HuH-7.5 (cell line): Measurements from ENCODE around the gene ELAVL1.
"Not testable (repeated sequence)": the region's sequence is repeated elsewhere in the genome, so short reads cannot be mapped to it uniquely, and the experiment has no call there.

Source experiments
- DNase-seq: peaks from one replicate; pipeline ENCODE4 v3.0.0; 2011; ENCODE audit warnings: low spot score

ELAVL1 gene

DNA sequence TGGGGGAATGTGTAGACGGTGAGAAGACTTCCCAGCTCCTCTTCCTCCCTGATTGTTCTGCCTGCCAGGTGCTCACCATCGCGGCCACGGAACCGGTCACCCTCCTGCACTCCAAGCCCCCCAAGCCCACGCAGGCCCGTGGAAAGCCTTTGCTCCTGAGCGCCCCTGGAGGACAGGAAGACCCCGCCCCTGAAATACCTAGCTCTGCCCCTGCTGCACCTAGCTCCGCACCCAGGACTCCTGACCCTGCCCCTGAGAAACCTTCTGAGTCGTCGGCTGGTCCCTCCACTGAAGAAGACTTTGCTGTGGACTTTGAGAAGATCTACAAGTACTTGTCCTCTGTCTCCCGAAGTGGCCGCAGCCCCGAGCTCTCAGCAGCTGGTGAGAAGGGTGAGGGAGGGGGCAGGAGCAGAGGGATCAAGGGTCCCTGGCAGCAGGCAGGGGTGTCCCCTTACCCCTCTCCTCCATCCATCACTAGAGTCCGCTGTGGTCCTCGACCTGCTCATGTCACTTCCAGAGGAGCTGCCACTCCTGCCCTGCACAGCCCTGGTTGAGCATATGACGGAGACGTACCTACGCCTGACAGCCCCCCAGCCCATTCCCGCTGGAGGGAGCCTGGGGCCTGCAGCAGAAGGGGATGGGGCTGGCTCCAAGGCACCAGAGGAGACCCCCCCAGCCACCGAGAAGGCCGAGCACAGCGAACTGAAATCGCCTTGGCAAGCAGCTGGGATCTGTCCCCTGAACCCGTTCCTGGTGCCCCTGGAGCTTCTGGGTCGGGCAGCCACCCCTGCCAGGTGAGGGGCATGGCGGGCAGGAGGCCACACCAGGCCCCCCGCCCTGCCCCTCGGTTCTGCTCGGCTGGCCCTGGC lies 83.2 kb downstream of the ELAVL1 start:
- DNase-seq, result no peak

DNA sequence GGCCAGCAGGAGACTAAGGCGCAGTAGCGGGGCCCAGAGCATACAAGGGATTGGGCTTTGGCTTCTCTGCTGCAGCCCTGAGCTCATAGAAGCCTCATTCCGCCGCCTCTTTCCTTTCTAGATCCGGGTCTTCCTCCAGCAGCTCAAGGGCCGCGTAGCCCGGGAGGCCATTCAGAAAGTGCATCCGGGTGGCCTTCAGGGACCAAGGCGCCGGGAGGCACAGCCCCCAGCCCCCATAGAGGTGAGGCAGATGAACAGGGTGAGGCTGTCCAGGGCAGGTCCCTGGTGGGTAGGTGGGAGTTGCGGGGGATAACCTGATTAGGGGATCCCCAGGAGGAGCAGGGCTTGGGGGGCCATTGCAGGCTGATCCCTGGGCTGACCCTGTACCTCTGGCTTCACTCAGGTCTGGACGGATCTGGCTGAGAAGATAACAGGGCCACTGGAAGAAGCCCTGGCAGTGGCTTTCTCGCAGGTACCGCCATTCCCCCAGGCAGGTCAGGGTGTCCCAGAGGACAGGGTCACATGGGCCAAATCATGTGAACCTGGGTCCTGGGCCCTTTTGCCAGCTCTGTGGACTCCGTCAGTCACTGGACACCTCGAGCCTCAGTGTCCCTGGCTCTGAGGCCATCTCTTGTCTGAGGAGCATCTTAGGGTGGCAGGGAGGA lies 84.0 kb downstream of the ELAVL1 start:
- no peak for DNase-seq

GRCh38 chr19:7920519-7921301 lies 84.7 kb downstream of the ELAVL1 start:
- peak; percentile 92 for DNase-seq

DNA sequence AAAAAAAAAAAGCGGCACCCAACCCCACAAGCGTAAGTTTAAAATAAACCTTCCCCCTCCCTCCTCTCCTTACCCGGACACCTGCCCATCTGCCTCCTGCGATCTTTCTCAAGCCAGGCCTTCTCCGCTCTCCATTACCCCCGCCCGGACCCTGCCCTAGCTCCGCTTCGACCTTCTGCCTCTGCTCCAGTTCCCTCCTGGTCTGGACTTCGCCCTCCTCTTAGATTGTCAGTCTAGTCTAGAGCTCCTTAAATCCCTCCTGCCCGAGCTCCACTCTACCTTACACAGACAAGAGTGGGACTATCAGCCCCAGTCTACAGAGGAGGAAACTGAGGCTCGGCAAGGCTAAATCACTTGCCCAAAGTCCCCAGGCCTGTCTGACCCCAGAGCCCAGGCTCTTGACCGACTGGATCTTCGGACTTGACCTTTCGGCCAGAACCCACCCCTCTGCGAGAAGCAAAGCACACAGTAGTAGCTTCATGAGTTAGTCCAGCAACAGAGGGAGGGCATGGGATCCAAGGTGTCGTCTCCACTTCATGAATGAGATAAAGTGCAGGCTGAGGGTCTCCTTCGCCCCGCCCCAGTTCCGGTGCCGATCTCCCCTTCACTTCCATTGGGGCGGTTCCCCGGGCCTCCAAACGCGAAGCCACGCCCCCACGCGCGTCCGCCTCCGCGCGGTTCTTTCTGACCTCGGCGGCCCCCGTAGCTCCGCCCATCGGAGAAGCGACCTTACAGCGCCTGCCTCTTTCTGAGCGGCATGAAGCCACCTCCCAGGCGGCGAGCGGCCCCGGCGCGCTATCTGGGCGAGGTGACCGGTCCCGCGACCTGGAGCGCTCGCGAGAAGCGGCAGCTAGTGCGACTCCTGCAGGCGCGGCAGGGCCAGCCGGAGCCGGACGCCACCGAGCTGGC lies 85.6 kb downstream of the ELAVL1 start, which contains the start of gene SNAPC2:
Gene SNAPC2, plus strand, starts transcription at position 729 of the 909 bp plus-strand sequence. Its CDS starts 29 bp downstream, at position 758.
- peak; percentile 94 for DNase-seq

DNA sequence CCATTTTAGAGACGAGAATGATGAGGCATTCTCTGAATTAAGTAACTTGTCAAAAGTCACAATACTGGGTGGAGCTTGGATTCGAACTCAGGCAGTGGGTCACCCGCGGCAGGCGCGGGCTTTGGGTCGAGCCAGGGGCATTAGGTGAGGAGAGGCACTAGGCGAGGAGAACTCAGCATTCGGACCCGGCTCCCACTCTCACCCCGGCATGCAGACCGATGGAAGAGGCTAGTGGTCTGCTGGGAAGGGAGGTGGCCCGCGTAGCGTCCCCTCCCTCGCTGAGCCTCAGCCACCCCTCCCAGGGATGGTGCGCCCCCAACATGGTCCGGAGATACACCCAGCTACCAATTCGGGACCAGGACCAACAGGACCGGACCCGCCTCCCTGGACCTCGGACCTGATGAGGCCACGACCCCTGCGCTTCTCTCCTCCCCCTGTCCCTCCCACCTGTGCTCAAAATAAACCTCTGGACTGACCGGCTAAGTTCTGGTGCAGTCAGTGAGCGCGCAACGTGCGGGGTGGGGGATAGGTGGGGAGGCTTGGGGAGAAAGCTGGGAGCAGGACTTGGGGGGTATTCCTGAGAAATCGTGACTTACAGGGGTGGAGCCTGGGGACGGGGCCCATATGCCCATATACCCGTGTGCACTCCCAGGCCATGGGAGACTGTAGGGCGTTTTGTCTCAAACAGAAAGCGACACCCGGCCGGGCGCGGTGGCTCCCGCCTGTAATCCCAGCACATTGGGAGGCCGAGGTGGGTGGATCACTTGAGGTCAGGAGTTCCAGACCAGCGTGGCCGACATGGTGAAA lies 86.6 kb downstream of the ELAVL1 start:
- peak; percentile 65 for DNase-seq

GRCh38 chr19:7918062-7918614 lies 87.3 kb downstream of the ELAVL1 start:
- not testable (repeated sequence) for DNase-seq

DNA sequence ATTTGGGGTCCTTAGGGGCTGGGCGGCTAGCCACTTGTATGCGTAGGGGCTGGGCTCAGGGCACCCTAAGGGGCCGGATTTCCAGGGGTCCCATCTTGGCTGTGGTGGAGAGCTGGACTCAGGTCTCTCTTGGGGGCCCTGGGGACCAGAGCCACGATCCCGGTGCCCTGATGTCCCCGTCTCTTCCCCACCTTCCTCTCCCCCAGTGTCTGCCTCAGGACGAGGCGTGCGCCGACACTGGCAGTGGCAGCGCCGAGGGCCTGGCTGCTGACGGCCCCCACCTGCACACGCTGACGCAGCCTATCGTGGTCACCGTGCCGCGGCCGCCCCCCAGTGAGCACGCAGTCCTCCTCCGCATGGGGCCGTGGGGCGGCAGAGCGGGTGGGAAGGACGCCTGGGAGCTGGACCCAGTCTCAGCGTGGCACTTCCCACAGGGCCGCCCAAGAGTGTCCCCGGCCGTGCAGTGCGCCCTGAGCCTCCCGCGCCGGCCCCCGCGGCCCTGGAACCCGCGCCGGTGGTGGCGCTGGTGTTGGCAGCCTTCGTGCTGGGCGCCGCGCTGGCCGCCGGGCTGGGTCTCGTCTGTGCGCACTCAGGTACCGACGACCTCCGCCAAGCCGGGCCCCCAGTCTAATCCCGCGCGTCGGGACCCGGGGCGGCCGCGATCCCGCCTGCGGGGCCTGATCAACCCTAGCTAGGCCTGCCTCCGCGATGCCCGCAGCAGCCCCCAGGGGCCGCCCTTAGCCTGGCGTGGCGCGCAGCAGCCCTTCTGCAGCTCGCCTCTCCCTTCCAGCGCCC lies 88.0 kb downstream of the ELAVL1 start:
- peak; percentile 93 for DNase-seq

- peak; percentile 75 for DNase-seq
Measured at GRCh38 chr19:7916955-7917266, 88.5 kb downstream of the ELAVL1 start.

DNA sequence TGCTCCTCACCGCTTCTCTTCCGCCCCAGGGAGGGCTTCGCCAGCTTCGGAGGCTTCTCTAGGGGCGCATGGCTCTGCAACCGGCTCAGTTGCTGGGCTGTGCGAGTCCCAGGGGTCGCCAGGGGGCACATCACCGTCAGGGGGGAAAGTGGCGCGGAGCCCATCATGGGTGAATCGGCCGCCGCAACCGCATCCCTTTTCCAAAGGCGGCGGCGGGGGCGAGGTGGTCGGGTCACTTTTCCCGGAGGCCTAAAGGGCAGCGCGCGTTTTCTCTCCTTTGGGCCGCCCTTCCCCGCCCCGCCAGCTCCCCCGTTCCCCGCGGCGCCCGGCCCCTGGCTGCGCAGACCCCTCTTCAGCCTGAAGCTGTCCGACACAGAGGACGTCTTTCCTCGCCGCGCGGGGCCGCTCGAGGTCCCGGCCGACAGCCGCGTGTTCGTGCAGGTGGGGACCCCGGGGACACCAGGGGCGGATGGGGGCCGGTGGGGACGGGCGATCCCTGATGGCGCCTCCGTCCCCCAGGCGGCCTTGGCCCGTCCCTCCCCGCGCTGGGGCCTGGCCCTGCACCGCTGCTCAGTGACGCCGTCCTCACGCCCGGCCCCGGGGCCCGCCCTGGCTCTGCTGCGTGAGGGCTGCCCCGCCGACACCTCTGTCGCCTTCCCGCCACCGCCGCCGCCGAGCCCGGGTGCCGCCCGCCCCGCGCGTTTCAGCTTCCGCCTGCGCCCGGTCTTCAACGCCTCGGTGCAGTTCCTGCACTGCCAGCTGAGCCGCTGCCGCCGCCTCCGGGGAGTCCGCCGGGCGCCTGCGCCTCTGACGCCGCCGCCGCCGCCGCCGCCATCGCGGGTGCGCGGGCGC lies 89.1 kb downstream of the ELAVL1 start:
- peak; percentile 78 for DNase-seq

GRCh38 chr19:7915250-7916102 lies 90.0 kb downstream of the ELAVL1 start:
- DNase-seq, result peak; percentile 50

GRCh38 chr19:7914598-7915045 lies 90.8 kb downstream of the ELAVL1 start, which contains the start of gene TGFBR3L:
Gene TGFBR3L (plus strand): TSS chr19:7914830.
- no peak for DNase-seq

DNA sequence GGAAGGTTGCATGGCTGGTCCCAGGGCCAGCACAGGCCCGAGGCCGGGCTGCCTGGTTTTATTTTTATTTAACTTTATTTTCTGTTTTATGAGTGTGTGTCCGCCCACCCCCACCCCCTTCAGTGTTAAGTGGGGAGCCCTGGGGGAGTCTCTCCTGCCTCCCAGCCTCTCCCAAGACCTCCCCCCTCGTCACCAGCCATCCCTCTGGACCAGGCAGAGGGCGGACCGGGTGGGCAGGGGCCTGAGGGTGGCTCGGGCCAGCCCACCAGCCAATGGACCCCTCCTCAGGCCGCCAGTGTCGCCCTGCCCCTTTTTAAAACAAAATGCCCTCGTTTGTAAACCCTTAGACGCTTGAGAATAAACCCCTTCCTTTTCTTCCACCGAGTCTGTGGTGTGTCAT lies 91.3 kb downstream of the ELAVL1 start:
- DNase-seq, result no peak

DNA sequence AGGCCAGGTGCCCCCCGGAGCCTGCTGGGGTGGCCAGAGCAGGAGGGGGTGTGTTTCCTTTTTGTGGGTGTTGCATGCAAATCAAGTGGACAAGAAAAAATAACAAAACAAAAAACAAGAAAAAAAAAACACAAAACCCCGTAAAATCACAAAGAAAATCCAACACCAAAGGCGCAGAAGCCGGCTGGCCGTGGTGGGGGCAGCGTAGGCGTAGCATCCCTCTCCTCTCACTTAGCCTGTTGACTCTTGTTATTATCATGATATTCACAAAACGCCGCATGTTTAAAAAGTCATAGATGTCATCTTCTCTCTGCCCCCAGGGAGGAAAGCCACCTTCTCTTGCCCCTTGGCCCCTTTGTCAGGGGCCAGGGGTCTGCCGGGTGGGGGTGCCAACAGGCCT lies 91.8 kb downstream of the ELAVL1 start:
- no peak for DNase-seq

GRCh38 chr19:7912697-7913564 lies 92.5 kb downstream of the ELAVL1 start:
- no peak for DNase-seq

- no peak for DNase-seq
Measured at GRCh38 chr19:7912144-7912696, 93.2 kb downstream of the ELAVL1 start.

- DNase-seq, result no peak
Measured at GRCh38 chr19:7911508-7912143, 93.8 kb downstream of the ELAVL1 start.
